Stimulated activated CD8-positive, alpha-beta memory T cell treated with anti-CD3 and anti-CD28 coated beads, Interleukin-7, amount 100 ng/mL, for 24 hours (primary cell): ENCODE results near the gene RCOR2.
A peak's percentile ranks its signal among the peaks of the same experiment; 100 is the strongest.

ENCODE experiments used
- DNase-seq: peaks from one replicate; pipeline ENCODE4 v3.0.0-alpha.2; 2020; ENCODE audit warnings: low read depth

RCOR2 gene

GRCh38 chr11:63922673-63923192 is 5.8 kb upstream of the RCOR2 start:
- DNase-seq = no peak

GRCh38 chr11:63920939-63921417 is 4.0 kb upstream of the RCOR2 start:
- DNase-seq = peak; percentile 13

GRCh38 chr11:63920126-63920938 is 3.4 kb upstream of the RCOR2 start:
- DNase-seq = no peak

GRCh38 chr11:63919267-63920125 is 2.5 kb upstream of the RCOR2 start:
- no peak for DNase-seq

- no peak for DNase-seq
Measured at GRCh38 chr11:63918507-63919191, 1.7 kb upstream of the RCOR2 start.

GRCh38 chr11:63917692-63918506 is 935 bp upstream of the RCOR2 start:
- DNase-seq = no peak

GRCh38 chr11:63915961-63916836 is 765 bp downstream of the RCOR2 start:
- DNase-seq = peak; percentile 14

- no peak for DNase-seq
Measured at GRCh38 chr11:63914896-63915691, 1.9 kb downstream of the RCOR2 start.

- DNase-seq = no peak
Measured at GRCh38 chr11:63913866-63914830, 2.8 kb downstream of the RCOR2 start.

- DNase-seq = no peak
Measured at GRCh38 chr11:63912678-63913077, 4.3 kb downstream of the RCOR2 start.

- DNase-seq = no peak
Measured at GRCh38 chr11:63911876-63912275, 5.1 kb downstream of the RCOR2 start.

GRCh38 chr11:63911440-63911839 is 5.5 kb downstream of the RCOR2 start:
- DNase-seq = no peak

- DNase-seq = no peak
Measured at GRCh38 chr11:63910675-63911074, 6.3 kb downstream of the RCOR2 start.

- DNase-seq = no peak
Measured at GRCh38 chr11:63909591-63910506, 7.1 kb downstream of the RCOR2 start.

- no peak for DNase-seq
Measured at GRCh38 chr11:63908631-63909401, 8.1 kb downstream of the RCOR2 start.

- DNase-seq = no peak
Measured at GRCh38 chr11:63907808-63908530, 9.0 kb downstream of the RCOR2 start.
